Esophagus muscularis mucosa (tissue), 3 donors: ENCODE results near the gene AAK1.

Source experiments
- POLR2A ChIP-seq: fragments of 450-650 bp; IDR thresholded peaks from one replicate; pipeline ENCODE4 v1.6.1; 2017; ENCODE audit warnings: antibody characterized with exemption, moderate library complexity, mild to moderate bottlenecking, low read depth
- POLR2AphosphoS5 ChIP-seq, 2 donors: sonication (generic); formaldehyde crosslinking; IDR thresholded peaks; one replicate each; pipeline ENCODE4 v1.6.1; 2017; ENCODE audit warnings: antibody characterized with exemption in 2 of 2
- TF ChIP-seq, protein P1 (sequence below), 3 experiments: fragments of 200-600 bp in 2 of 3; fragments of 450-650 bp in 1 of 3; sonication (generic) in 2 of 3; IDR thresholded peaks; one replicate each; pipeline ENCODE4 v1.5.1; 2017 to 2019; ENCODE audit warnings: antibody characterized with exemption in 3 of 3, mild to moderate bottlenecking in 2 of 3, moderate library complexity in 1 of 3

DNA sequence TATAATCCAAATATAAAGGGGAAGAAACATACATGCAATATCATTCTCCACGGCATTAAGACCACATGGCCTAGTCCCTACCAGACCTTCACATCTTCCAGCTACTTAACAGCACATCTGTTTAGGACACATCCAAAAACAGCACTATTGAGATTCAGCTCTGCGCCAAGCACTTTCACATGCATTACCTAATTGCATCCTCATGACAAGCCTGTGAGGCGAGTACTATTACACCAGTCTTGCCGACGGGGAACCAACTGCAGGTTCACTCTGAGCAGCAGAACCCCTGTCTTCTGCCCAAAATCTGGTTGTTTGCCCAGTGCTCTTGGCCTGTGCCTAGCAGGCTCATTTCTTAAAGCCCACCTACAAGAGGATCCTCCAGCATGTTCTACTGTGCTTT lies 66.7 kb downstream of the AAK1 start:
- TF ChIP-seq, protein P1, sequence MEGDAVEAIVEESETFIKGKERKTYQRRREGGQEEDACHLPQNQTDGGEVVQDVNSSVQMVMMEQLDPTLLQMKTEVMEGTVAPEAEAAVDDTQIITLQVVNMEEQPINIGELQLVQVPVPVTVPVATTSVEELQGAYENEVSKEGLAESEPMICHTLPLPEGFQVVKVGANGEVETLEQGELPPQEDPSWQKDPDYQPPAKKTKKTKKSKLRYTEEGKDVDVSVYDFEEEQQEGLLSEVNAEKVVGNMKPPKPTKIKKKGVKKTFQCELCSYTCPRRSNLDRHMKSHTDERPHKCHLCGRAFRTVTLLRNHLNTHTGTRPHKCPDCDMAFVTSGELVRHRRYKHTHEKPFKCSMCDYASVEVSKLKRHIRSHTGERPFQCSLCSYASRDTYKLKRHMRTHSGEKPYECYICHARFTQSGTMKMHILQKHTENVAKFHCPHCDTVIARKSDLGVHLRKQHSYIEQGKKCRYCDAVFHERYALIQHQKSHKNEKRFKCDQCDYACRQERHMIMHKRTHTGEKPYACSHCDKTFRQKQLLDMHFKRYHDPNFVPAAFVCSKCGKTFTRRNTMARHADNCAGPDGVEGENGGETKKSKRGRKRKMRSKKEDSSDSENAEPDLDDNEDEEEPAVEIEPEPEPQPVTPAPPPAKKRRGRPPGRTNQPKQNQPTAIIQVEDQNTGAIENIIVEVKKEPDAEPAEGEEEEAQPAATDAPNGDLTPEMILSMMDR (IDR thresholded peaks at IDR 0.05), result no peak
- TF ChIP-seq POLR2A (no peak), POLR2AphosphoS5 (IDR thresholded peaks at IDR 0.05) (no peak)
